K562 (cell line): Measurements from ENCODE around the gene GNAI3. TPM values are rescaled to one million over a fixed set of nuclear protein-coding genes. Genes with fewer than 3 reads are reported as not detected.

Experiments
- BCLAF1 ChIP-seq, 2 experiments: fragments of 450-650 bp in 1 of 2; IDR thresholded peaks; 2 replicates each; pipeline ENCODE4 v1.6.1; 2011 to 2017; ENCODE audit warnings: low read depth in 2 of 2, antibody characterized with exemption in 1 of 2, borderline replicate concordance in 1 of 2, low read length in 1 of 2, mild to moderate bottlenecking in 1 of 2, mixed read lengths in 1 of 2; ENCODE audit not compliant: control insufficient read depth in 1 of 2
- BCOR ChIP-seq: fragments of 450-650 bp; IDR thresholded peaks from 2 replicates; pipeline ENCODE4 v1.6.1; 2016
- BHLHE40 ChIP-seq: IDR thresholded peaks from 2 replicates; pipeline ENCODE4 v1.6.1; 2011; ENCODE audit warnings: low read length, improper control_type of control experiment
- EGR1 ChIP-seq: fragments of 450-650 bp; conservative IDR thresholded peaks from 2 replicates; pipeline ENCODE4 v1.6.1; 2017; ENCODE audit warnings: mild to moderate bottlenecking
- HNRNPK ChIP-seq: fragments of 200-400 bp; formaldehyde crosslinking; IDR thresholded peaks from one replicate; pipeline ENCODE4 v1.6.1; 2018; ENCODE audit warnings: mild to moderate bottlenecking, low read depth, low read length; ENCODE audit not compliant: poor library complexity, severe bottlenecking
- MEF2A ChIP-seq: IDR thresholded peaks from 2 replicates; pipeline ENCODE4 v1.6.1; 2011; ENCODE audit warnings: low read depth, mild to moderate bottlenecking, low read length, moderate library complexity; ENCODE audit not compliant: control insufficient read depth
- MTA3 ChIP-seq: fragments of 450-650 bp; formaldehyde crosslinking; IDR thresholded peaks from 2 replicates; pipeline ENCODE4 v1.6.1; 2017; ENCODE audit warnings: mild to moderate bottlenecking, borderline replicate concordance
- NFE2L1 ChIP-seq: fragments of 450-650 bp; IDR thresholded peaks from 2 replicates; pipeline ENCODE4 v1.6.1; 2016; ENCODE audit warnings: missing genetic modification characterization, low read depth, mild to moderate bottlenecking, missing compliant biosample characterization, moderate library complexity, borderline replicate concordance
- NFRKB ChIP-seq: fragments of 450-650 bp; IDR thresholded peaks from 2 replicates; pipeline ENCODE4 v1.6.1; 2016; ENCODE audit warnings: low read depth
- NKRF ChIP-seq: fragments of 450-650 bp; IDR thresholded peaks from 2 replicates; pipeline ENCODE4 v1.6.1; 2016; ENCODE audit warnings: borderline replicate concordance
- PBX2 ChIP-seq, 2 experiments: IDR thresholded peaks in 1 of 2; conservative IDR thresholded peaks in 1 of 2; 2 replicates each; pipeline ENCODE4 v1.6.1; 2016; ENCODE audit warnings: low read depth in 2 of 2, mild to moderate bottlenecking in 1 of 2, missing compliant biosample characterization in 1 of 2, missing genetic modification characterization in 1 of 2, moderate library complexity in 1 of 2
- PCBP1 ChIP-seq: fragments of 200-400 bp; formaldehyde crosslinking; IDR thresholded peaks from 2 replicates; pipeline ENCODE4 v1.6.1; 2018; ENCODE audit warnings: mild to moderate bottlenecking, low read depth, low read length; ENCODE audit not compliant: poor library complexity, severe bottlenecking
- PHB ChIP-seq: fragments of 250-450 bp; sonication (Bioruptor Pico); IDR thresholded peaks from 2 replicates; pipeline ENCODE4 v1.5.0; 2021
- SAFB ChIP-seq: fragments of 200-400 bp; formaldehyde crosslinking; IDR thresholded peaks from 2 replicates; pipeline ENCODE4 v1.6.1; 2017; ENCODE audit warnings: low read depth, low read length, borderline replicate concordance
- SAFB2 ChIP-seq: fragments of 200-400 bp; formaldehyde crosslinking; IDR thresholded peaks from 2 replicates; pipeline ENCODE4 v1.6.1; 2018; ENCODE audit warnings: borderline replicate concordance, low read length, low read depth, moderate library complexity; ENCODE audit not compliant: severe bottlenecking
- TAF9B ChIP-seq: fragments of 450-650 bp; IDR thresholded peaks from 2 replicates; pipeline ENCODE4 v1.6.1; 2018; ENCODE audit warnings: mild to moderate bottlenecking; ENCODE audit not compliant: partially characterized antibody
- ZNF511 ChIP-seq: sonication (generic); formaldehyde crosslinking; IDR thresholded peaks from 2 replicates; pipeline ENCODE4 v1.8.0; 2022; ENCODE audit warnings: mild to moderate bottlenecking, missing genetic modification reagents
- polyA plus RNA-seq, 8 experiments: library from polyadenylated mRNA; depleted of rRNA in 4 of 8; stranded (reverse) in 5 of 8; unstranded in 3 of 8; fragments of >200 nt; fragmentation: Nextera tagmentation in 2 of 8; fragmentation: Illumina TruSeq in 1 of 8; extraction: Ambion mirVana in 2 of 8; extraction: Trizol in 1 of 8; gene quantifications; 2 replicates each; pipeline versions ENCODE4 v1.2.1 to v1.2.3, GENCODE V29; 2011 to 2014; ENCODE audit warnings: inconsistent platforms in 1 of 8, missing spikeins in 1 of 8
- total RNA-seq, 7 experiments: library from RNA; depleted of rRNA in 6 of 7; stranded (reverse); fragments of >200 nt in 6 of 7; fragmentation: Illumina TruSeq in 2 of 7; extraction: Trizol in 2 of 7; gene quantifications; 2 replicates each; pipeline versions ENCODE4 v1.2.1 to v1.2.3, GENCODE V29; 2011 to 2021; ENCODE audit warnings: low replicate concordance in 1 of 7

Gene GNAI3
- total and polyA plus RNA-seq, 9 of the 15 experiments (the other 6 are each of a cell fraction or from before 2014, with no cell fraction given), result 6.3 to 13.2 (median 8.9) TPM

- TF ChIP-seq PBX2 (CRISPR knock-in tag; IDR thresholded peaks at IDR 0.05; ENCODE audit: low read depth) (no peak), PBX2 (tag; conservative IDR thresholded peaks at IDR 0.05; ENCODE audit: low read depth) (0 out of 2 replicates have a peak, but pooled peaks have one; percentile 25), NFE2L1 (tag) (no peak), TAF9B (peak; percentile 52), SAFB (0 out of 2 replicates have a peak, but pooled peaks have one; percentile 12), BCLAF1 (IDR thresholded peaks at IDR 0.05; ENCODE audit: borderline replicate concordance in 1 of 2, control insufficient read depth in 1 of 2, low read depth in 2 of 2, low read length in 1 of 2) (no peak), BCOR (peak; percentile 76; the same call in 1 of the 2 replicates), MEF2A (no peak), ZNF511 (CRISPR knock-in tag) (no peak), NFRKB (peak; percentile 70; the same call in 1 of the 2 replicates), NKRF (peak; percentile 96), SAFB2 (no peak), HNRNPK (no peak), BHLHE40 (0 out of 2 replicates have a peak, but pooled peaks have one; percentile 16), PHB (CRISPR knock-in tag) (0 out of 2 replicates have a peak, but pooled peaks have one; percentile 22), EGR1 (peak; percentile 88), PCBP1 (no peak), MTA3 (peak; percentile 46; the same call in 1 of the 2 replicates)
Measured at GRCh38 chr1:109619576-109620400, 71.4 kb downstream of the GNAI3 start, which contains the start of the genes AMPD2 and GNAT2 (continued).
